ENCODE measurements around the gene P2RX6.

Gene P2RX6

DNA sequence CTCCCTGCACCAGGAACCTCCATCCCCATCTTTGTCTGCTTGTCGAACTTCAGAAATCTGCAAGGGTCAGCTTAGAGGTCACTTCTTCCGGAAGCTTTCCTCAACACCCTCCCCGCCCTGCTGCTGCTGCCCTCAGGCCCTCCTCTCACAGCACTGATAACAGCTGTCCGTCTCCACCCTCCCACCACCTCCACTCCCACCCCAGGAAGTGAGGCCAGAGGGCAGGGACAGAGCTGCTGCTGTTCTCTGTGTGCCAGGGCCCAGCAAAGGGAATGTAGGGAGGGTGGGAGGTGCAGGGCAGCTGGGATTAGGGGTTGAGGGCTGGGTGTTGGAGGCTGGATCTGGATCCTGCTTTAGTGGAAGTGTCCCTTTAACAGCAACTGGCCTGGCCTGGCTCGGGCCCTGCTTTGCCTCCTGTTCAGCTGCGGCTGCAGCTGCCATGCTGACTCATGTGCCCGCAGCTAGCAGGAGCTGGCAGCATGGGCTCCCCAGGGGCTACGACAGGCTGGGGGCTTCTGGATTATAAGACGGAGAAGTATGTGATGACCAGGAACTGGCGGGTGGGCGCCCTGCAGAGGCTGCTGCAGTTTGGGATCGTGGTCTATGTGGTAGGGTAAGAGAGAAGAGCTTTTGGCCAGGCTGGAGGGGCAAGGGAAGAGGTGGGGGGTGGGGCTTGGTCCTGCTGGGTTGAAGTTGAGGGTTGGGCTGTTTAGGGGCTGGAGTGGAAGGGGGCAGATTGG, at the start of gene P2RX6:
Gene P2RX6, plus strand, starts transcription at position 440 of the 740 bp plus-strand sequence. Its CDS starts 10 bp downstream, at position 450.
- TF ChIP-seq, protein P1, sequence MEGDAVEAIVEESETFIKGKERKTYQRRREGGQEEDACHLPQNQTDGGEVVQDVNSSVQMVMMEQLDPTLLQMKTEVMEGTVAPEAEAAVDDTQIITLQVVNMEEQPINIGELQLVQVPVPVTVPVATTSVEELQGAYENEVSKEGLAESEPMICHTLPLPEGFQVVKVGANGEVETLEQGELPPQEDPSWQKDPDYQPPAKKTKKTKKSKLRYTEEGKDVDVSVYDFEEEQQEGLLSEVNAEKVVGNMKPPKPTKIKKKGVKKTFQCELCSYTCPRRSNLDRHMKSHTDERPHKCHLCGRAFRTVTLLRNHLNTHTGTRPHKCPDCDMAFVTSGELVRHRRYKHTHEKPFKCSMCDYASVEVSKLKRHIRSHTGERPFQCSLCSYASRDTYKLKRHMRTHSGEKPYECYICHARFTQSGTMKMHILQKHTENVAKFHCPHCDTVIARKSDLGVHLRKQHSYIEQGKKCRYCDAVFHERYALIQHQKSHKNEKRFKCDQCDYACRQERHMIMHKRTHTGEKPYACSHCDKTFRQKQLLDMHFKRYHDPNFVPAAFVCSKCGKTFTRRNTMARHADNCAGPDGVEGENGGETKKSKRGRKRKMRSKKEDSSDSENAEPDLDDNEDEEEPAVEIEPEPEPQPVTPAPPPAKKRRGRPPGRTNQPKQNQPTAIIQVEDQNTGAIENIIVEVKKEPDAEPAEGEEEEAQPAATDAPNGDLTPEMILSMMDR (conservative IDR thresholded peaks at IDR 0.05; ENCODE audit: control insufficient read depth, insufficient read depth, low read depth, low read length): no peak
- peak; percentile 41 for DNase-seq (ENCODE audit: low read depth)

DNA sequence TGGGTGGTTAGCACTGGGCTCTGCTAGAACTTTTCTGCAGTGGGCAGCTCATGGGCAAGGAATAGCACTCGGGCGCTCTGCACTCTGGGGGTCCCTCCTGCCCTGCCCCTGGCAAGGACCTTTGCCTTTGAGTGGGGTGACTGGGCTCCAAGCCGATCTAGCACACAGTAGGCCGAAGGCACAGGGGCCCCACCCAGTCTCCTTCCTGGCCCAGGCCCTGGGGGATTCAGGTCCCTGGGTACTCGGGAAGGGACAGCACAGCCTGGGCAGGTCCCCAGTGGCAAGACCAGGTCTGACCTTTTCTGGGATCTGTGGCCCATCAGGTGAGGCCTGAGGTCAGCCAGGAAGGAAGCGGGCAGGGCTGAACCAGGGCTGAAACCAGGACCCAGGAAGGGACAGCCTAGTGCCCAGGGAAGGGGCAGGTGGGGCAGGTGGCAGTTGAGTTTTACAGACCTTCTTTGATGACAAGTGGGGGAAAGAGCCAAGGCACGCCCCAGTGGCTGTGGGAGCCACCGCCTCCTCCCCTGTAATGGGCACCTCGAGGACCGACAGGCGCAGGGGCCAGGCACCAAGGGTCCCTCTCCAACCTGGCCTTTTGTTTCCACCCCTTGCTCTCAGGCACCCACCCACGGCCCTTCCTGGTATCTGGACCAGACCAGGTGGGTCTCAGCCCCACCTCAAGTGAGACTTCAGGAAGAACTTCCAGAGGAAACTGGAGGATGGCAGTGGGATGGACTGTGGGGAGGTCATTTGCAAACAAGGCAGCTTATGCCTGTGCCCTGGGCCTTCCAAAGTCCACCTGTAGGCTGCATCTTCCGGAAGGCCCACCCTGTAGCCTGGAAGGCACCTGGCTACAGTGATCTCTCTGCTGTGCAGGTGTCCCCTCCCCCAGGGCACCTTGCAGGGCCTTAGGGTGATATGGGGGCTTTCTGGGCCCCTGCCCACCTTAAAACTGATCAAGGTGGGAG, 48.8 kb upstream of the P2RX6 start:
- H3K4me3 ChIP-seq (ENCODE audit: control insufficient read depth, low read depth, low read length): no peak overlapping the region
- no peak for DNase-seq (ENCODE audit: low read depth)

More for the DNA sequence above, at the start of gene P2RX6:
- peak within 1 kb of the TSS; percentile 53 for H3K4me3 ChIP-seq (ENCODE audit: control insufficient read depth, low read depth, low read length)

DNA sequence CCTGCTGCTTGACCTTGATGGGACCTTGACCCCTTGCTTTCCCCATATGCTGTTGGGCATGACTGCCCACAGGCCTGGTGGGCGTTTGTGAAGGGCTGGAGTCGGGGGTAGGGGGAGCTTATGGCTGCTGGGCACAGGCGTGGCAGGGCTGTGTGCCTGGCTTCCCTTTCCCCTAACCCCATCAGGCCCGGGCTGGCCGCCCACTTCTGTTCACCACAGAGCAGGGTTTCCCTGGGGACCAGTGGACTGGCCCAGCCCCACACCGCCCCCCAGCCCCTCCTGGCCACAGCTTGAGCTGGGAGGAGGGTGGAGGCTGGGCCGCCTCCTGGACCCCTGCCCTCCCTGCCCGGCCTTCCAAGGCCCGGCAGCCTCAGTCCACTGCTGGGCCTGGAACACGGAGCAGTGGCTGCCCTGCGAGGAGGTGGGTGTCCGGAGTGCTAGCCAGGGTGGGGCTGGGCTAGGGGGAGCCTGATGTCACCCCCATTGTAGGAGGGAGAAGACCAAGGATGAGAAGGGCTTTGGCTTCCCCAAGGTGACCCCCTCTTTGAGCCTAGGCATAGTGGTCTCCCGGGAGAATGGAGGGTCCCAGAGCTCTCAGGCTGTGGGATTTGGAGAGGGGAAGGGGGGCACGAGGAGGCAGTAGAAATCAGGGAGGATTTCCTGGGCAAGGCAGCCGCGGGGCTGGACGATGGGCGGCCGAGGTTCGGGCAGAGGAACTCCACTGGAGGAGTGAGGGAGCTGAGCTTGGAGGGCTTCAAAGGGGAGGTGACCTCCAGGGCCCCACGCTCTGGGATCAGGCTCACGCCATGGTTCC, 47.9 kb upstream of the P2RX6 start, which contains the start of gene AIFM3:
Gene AIFM3, plus strand, starts transcription at position 373 of the 814 bp plus-strand sequence. CDS start 690 bp downstream, outside the sequence.
- no peak for DNase-seq (ENCODE audit: low read depth)
- H3K4me3 ChIP-seq (ENCODE audit: control insufficient read depth, low read depth, low read length): no peak within 1 kb of the TSS
- TF ChIP-seq, protein P1 (conservative IDR thresholded peaks at IDR 0.05; ENCODE audit: control insufficient read depth, insufficient read depth, low read depth, low read length): no peak

More for the DNA sequence above, 48.8 kb upstream of the P2RX6 start:
- TF ChIP-seq, protein P1 (conservative IDR thresholded peaks at IDR 0.05; ENCODE audit: control insufficient read depth, insufficient read depth, low read depth, low read length): no peak

DNA sequence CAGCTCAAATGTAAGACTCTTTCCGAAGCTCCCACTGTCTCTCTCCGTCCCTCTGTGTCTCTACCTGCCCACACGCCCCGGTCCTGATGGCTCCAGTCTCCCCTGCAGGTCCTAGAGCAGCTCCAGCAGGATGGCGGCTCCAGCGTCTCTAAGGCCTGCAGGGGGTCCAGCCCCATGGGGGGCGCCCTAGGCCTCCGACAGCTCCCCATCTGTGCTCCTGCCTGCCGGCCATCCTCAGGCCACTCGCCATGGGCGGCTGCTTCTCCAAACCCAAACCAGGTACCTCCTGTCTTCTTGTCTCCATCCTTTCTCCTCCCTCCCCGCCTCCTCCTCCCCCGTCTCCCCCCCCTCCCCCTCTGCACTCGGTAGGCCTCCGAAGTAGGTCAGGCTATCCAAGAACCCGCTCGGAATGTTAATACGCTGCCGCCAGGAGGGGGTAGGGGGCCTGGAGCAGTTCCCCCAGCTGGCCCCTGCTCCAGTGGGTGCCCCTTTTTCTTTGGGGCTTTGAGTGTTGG, 47.2 kb upstream of the P2RX6 start:
- TF ChIP-seq, protein P1 (conservative IDR thresholded peaks at IDR 0.05; ENCODE audit: control insufficient read depth, insufficient read depth, low read depth, low read length): no peak
- no peak for DNase-seq (ENCODE audit: low read depth)
- no peak overlapping the region for H3K4me3 ChIP-seq (ENCODE audit: control insufficient read depth, low read depth, low read length)

DNA sequence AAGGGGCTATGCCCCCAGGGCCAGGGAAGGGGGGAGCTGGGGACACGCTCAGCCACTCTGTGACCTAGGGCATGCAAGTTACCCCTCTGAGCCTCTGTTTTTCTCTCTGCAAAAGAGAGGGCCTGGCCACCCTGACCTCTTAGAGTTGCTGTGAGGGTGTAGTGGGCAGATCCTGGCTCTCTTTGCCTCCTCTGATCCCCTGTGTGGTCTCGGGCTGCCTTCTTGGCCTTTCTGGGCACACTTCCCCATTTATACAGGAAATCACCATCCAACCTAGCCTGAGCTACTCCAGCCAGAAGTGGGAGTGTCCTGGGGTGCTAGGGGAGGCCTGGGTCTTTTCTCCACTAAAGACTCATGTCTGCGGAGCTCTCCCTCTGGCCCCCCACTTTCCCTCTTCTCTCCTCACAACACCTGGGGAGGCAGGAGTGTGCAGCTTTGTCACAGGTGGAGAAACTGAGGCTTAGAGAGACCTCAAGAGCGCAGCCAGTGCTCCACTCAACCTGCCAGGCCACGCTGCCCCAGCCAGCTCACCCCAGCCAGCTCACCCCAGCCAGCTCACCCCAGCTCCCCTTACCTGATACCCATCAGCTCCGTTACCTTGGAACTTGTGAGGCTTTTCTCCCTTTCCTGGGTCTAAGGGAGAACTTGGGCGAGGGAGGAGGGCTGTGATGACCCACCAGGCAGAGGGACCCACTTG, 46.5 kb upstream of the P2RX6 start:
- DNase-seq (ENCODE audit: low read depth): no peak
- TF ChIP-seq, protein P1 (conservative IDR thresholded peaks at IDR 0.05; ENCODE audit: control insufficient read depth, insufficient read depth, low read depth, low read length): no peak
- H3K4me3 ChIP-seq (ENCODE audit: control insufficient read depth, low read depth, low read length): no peak overlapping the region
